ENCODE measurements around the gene PRDX6.

- TF ChIP-seq CTCF (IDR thresholded peaks at IDR 0.05) (no peak), POLR2A (IDR thresholded peaks at IDR 0.05) (no peak), POLR2AphosphoS5 (IDR thresholded peaks at IDR 0.05) (no peak)
These were observed 31.4 kb downstream of the PRDX6 start for GRCh38 chr1:173508541-173508940.
